HG03175 (cell line): ENCODE measurements around the gene LSM7.

Experiments used
- ATAC-seq: cut with Tn5 transposase; IDR thresholded peaks from one replicate; pipeline ENCODE4 v1.9.1; 2021; ENCODE audit warnings: mild to moderate bottlenecking, moderate library complexity; ENCODE audit not compliant: unreplicated experiment

The LSM7 gene

GRCh38 chr19:2325281-2326046 is 2.9 kb downstream of the LSM7 start:
- ATAC-seq: no peak

GRCh38 chr19:2324220-2324948 is 4.0 kb downstream of the LSM7 start:
- ATAC-seq: no peak

DNA sequence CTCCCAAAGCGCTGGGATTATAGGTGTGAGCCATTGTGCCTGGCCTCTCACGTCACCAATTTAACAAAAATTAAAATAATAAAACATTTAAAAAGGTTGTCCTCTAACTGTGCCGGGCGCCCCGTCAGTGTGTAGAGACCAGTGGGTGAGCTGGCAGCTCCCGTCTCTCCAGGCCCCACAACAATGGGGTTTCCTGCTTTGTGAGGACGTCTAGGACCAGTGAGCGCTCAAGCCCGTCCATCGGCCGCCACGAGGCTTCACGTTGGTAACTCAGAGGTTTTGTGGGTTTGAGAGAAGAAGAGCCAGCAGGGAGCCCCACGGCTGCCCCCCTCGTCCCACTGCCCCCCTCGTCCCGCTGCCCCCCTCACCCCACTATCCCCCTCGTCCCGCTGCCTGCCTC is 4.7 kb downstream of the LSM7 start:
- ATAC-seq: no peak

DNA sequence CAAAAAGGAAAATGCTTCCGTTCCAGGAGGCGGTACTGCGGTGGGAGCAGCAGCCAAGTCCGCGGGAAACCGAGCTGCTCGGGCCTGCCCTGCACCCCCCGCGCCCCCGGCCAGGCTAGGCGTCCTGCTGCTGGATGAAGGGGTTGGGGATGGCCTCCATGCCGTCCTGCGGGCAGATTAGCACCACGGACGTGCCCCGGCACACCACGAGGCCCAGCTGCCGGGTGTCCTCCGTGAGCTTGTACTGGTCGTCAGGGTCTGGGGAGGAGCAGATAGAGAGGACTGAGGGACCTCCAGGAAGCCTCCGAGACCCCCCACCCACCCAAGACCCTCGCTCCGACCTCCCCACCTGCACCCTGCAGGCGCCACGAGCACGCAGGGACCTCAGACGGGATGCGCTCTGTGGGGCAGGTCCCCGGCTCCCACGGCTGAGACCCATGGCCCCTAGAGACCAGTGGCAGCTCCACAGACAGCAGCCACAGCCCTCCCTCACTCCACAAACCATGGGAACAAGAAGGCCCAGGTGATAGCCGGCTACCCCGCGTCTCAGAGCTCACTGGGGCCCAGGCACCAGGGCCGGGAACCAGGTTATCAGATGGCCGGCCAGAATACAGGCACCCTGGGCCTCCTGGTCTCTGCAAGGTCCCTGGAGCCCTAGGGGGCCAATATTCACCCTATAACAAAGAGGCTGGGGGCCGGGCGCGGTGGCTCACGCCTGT is 6.7 kb downstream of the LSM7 start:
- ATAC-seq: no peak

- no peak for ATAC-seq
Measured at GRCh38 chr19:2320939-2321338, 7.4 kb downstream of the LSM7 start.

DNA sequence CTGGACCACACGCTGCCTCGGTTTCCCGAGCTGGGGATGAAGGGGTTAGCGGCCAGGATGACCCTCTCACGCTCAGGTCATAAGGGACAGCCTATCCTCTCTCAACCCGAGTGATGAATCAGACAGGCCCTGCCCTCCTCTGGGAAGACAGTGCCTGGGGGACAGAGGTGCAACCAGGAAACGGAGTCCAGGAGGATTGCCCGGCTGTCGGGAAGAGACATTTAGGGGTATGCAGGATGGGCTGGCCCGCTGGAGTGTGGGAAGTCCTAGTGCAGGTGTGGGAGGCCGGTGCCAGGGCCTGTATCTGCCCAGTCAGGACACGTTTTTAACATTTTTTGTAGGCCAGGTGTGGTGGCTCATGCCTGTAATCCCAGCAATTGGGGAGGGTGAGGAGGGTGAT is 8.3 kb downstream of the LSM7 start:
- no peak for ATAC-seq

DNA sequence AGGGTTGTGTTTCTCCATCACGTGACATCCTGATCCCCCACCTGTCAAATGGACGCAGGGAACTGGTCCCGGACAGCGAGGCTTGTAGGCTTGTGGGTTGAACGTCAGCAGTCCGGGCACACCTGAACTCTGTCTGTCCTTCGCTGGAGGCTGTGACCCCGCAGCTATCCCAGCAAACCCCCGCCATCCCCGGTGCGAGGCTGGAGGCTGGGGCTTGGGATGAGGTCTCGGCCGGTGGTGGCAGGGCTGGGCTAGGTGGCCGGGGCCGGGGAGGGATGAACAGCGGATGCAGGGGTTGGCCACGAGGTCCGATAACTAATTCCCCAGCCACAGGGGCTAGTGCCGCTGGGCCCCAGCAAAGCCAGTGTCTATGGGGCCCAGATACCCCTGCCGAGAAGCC is 8.8 kb downstream of the LSM7 start:
- ATAC-seq: no peak

DNA sequence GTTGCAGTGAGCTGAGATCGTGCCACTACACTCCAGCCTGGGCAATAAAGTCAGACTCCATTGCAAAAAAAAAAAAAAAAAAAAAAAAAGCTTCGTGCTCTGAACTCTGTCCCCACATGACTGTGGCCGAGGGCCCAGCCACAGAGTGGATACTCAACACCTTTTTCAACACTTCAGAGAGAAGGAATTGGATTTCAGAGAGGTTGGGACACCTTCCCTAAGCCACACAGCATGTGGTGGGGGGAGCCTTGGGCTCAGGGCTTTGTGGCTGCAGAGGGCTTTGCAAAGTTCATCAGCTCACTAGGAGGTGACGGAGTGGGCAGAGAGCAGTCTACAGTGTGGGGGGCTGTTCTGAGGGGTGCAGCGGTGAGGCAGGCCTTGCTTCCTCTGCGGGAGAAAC is 9.5 kb downstream of the LSM7 start:
- no peak for ATAC-seq

DNA sequence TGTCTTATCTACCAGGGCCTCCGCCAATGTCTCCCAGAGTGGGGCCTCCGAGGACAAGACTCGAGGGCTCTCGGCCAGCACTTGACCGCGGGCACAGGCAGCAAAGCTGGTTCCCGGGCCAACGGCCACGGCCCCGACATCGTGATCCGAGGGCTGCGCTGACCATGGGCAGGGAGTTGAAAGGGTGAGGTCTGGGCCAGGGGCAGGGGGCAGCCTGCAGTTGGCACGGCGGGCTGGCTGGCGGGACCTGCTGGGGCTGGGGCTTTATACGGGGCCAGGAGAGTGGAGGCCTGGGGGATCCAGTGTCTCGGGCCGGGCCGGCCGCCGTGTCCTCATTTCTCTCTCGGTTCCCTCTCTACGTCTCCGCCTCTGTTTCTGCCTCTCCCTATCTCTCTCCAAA is 10.6 kb downstream of the LSM7 start:
- no peak for ATAC-seq

- ATAC-seq: no peak
Measured at GRCh38 chr19:2317300-2317699, 11.1 kb downstream of the LSM7 start.

- ATAC-seq: no peak
Measured at GRCh38 chr19:2315818-2316353, 12.5 kb downstream of the LSM7 start.

- no peak for ATAC-seq
Measured at GRCh38 chr19:2315121-2315817, 13.1 kb downstream of the LSM7 start.

DNA sequence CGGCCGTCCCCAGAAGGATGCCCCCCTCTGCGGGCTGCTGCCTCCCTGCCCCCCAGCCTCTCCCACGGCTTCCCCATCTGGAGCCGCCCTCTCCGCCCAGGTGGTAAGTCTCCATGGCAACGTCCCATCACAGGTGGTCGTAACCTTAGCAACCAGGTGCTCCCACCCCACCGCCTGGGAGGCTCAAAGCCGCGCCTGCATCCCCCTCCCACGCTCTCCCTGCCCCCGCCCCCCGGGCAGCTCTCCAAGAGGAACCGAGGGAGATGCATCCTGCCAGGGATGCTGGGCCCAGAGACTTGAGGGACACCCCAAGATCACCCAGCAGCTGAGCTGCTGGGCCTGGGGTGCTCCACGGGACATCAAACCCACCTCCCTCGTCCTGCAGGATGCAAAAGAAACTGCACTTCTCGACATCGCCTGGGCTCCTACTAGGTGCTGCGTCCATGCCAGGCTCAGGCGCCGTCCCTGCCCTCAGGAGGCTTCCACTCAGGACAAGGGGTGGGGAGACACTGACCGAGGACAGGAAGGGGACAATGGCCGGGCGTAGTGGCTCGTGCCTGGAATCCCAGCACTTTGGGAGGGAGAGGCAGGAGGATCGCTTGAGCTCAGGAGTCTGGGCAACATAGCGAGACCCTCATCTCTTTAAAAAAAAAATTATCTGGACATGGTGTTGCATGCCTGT is 15.4 kb downstream of the LSM7 start:
- ATAC-seq: no peak

DNA sequence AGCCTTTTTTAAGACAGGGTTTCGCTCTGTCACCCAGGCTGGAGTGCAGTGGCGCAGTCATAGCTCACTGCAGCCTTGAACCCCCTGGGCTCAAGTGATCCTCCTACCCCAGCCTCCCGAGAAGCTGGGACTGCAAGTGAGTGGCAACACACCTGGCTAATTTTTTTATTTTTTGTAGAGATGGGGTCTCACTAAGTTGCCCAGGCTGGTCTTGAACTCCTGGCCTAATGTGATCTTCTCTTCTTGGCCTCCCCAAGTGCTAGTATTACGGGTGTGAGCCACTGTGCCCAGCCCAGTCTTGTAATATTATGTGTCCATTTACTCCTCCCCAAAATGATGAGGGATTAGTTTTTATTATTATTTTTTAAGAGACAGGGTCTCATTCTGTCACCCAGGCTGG is 17.3 kb downstream of the LSM7 start:
- no peak for ATAC-seq

- ATAC-seq: no peak
Measured at GRCh38 chr19:2309734-2310362, 18.5 kb downstream of the LSM7 start.

GRCh38 chr19:2308114-2308556 is 20.3 kb downstream of the LSM7 start, which contains the start of gene LINGO3:
Gene LINGO3, minus strand, starts transcription at chr19:2308154. Its CDS starts 16,378 bp downstream, at chr19:2291776.
- no peak for ATAC-seq

- no peak for ATAC-seq
Measured at GRCh38 chr19:2307518-2308012, 20.8 kb downstream of the LSM7 start.

DNA sequence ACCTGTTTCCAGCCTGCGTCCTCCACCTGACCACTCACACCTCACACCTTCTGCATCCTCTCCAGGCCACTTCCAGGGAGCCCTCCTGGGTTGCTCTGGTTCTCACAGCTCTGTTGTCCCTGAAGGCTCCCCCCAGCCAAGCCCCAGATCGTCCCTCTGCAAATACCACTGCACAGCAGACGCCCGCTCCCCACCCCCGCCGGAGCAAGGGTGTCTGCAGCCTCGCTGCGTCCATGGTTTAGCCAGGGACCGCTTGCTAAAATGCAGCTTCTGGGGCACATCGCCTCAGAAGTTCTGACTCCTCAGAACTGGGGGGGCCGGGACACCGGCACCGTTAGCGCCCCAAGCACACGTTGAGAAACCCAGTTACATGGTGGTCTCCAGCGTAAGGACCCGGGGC is 21.4 kb downstream of the LSM7 start:
- ATAC-seq: no peak

DNA sequence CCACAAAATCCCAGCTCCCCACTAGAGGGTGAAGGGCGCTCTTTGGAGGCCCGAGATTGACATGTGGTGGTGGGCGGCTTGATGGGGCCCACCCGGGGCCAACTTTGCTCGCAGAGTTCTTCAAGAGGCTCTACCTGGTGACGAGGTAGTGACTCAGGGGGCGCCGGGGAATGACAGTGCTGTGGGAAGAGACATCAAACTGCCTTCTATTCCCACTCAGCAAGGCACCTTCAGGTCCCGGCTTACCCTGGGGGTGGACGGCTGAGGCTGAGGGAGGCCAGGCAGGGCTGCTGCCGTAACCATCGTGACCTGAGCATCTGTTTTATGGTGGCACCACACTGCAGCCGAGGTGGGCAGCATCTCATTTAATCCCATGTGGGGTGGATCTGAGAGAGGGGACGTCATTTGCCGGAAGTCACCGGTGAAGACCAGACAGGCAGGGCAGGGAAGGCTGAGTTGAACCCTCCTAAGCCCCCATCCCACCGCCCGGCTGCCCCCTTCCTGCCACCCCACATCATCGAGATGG is 22.0 kb downstream of the LSM7 start:
- ATAC-seq: no peak
